ENCODE results near the gene ARRDC4.

DNA sequence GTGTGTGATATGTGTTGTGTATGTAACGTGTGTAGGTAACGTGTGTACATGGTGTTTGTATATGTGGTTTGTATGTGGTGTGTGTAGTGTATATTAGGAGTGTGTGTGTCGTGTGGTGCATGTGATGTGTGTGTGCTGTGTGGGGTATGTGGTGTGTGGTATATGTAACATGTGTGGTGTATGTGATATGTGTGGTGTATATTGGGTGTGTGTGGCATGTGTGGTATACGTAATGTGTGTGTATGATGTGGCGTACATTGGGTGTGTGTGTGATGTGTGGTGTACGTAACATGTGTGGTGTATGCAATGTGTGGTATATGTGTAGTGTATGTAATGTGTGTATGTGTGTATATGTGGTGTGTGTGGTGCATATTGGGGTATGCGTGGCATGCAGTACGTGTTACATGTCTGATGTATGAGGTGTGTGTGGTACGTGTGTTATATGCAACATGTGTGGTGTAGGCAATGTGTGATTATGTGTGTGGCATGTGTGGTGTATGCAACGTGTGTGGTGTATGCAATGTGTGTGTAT, 41.2 kb downstream of the ARRDC4 start:
- TF ChIP-seq ZNF274 (IDR thresholded peaks at IDR 0.05; ENCODE audit: low read depth, low read length) (no peak), YY1 (IDR thresholded peaks at IDR 0.05; ENCODE audit: insufficient read depth, insufficient read length) (no peak)

Measured in NT2/D1 (cell line).